NCI-H1930 (cell line): Measurements from ENCODE around the gene PATJ.

ENCODE experiments used
- DNase-seq, 2 experiments: peaks; one replicate each; lab custom pipeline; 2025; lab: John Stamatoyannopoulos, UW

Gene PATJ

GRCh38 chr1:61993331-61993961 is 251.2 kb downstream of the PATJ start:
- no peak for DNase-seq

GRCh38 chr1:61995641-61996040 is 253.4 kb downstream of the PATJ start:
- DNase-seq, result no peak

- no peak for DNase-seq
Measured at GRCh38 chr1:61997123-61997522, 254.8 kb downstream of the PATJ start.

GRCh38 chr1:62003777-62004176 is 261.5 kb downstream of the PATJ start:
- DNase-seq, result no peak

GRCh38 chr1:62006690-62007089 is 264.4 kb downstream of the PATJ start:
- no peak for DNase-seq

GRCh38 chr1:62011006-62011405 is 268.7 kb downstream of the PATJ start:
- DNase-seq, result no peak

GRCh38 chr1:62012095-62012494 is 269.8 kb downstream of the PATJ start:
- DNase-seq, result no peak

- no peak for DNase-seq
Measured at GRCh38 chr1:62012836-62013235, 270.6 kb downstream of the PATJ start.

- DNase-seq, result no peak
Measured at GRCh38 chr1:62013264-62013663, 271.0 kb downstream of the PATJ start.

GRCh38 chr1:62022382-62022983 is 280.2 kb downstream of the PATJ start:
- no peak for DNase-seq

- no peak for DNase-seq
Measured at GRCh38 chr1:62024690-62025089, 282.4 kb downstream of the PATJ start.

- no peak for DNase-seq
Measured at GRCh38 chr1:62025154-62025553, 282.9 kb downstream of the PATJ start.

- no peak for DNase-seq
Measured at GRCh38 chr1:62025892-62026291, 283.6 kb downstream of the PATJ start.

- peak in 1 of 2 experiments; percentile 8 for DNase-seq
Measured at GRCh38 chr1:62029704-62030103, 287.4 kb downstream of the PATJ start.

GRCh38 chr1:62034790-62035189 is 292.5 kb downstream of the PATJ start:
- no peak for DNase-seq

- no peak for DNase-seq
Measured at GRCh38 chr1:62037274-62037673, 295.0 kb downstream of the PATJ start.

GRCh38 chr1:62038594-62039284 is 296.5 kb downstream of the PATJ start:
- no peak for DNase-seq

- no peak for DNase-seq
Measured at GRCh38 chr1:62040450-62040849, 298.2 kb downstream of the PATJ start.

GRCh38 chr1:62040973-62041372 is 298.7 kb downstream of the PATJ start:
- DNase-seq, result no peak

- no peak for DNase-seq
Measured at GRCh38 chr1:62043154-62043553, 300.9 kb downstream of the PATJ start.

GRCh38 chr1:62045574-62045973 is 303.3 kb downstream of the PATJ start:
- DNase-seq, result no peak

GRCh38 chr1:62046927-62047326 is 304.6 kb downstream of the PATJ start:
- DNase-seq, result no peak

- DNase-seq, result no peak
Measured at GRCh38 chr1:62050165-62050564, 307.9 kb downstream of the PATJ start.
